Psoas muscle (tissue), 8 donors: Measurements from ENCODE around the gene GPALPP1. TPM values are rescaled to one million over a fixed set of nuclear protein-coding genes. Genes with fewer than 3 reads are reported as not detected.
A peak's percentile ranks its signal among the peaks of the same experiment; 100 is the strongest.

ENCODE experiments used
- ATAC-seq, 4 donors: fragments of 200-7000 bp; cut with Tn5 transposase; one replicate each; pipeline ENCODE4 v1.9.1; 2020; ENCODE audit warnings: moderate library complexity in 3 of 4, mild to moderate bottlenecking in 2 of 4
- DNase-seq, 2 donors: peaks; one replicate each; pipeline ENCODE4 v3.0.0-alpha.2; 2020
- H3K27ac ChIP-seq: fragments of 200-600 bp; one replicate; pipeline ENCODE4 v1.8.0; 2022
- H3K27me3 ChIP-seq, 3 donors: fragments of 200-600 bp in 1 of 3; one replicate each; pipeline versions ENCODE4 v1.6.1 to v1.8.0; 2013 to 2022; ENCODE audit warnings: low read length in 2 of 3, mild to moderate bottlenecking in 2 of 3, moderate library complexity in 1 of 3; ENCODE audit not compliant: insufficient read depth in 3 of 3
- H3K36me3 ChIP-seq, 2 donors: fragments of 200-600 bp in 1 of 2; one replicate each; pipeline versions ENCODE4 v1.6.1 to v1.8.0; 2013 to 2022; ENCODE audit warnings: low read depth in 1 of 2, mild to moderate bottlenecking in 1 of 2, moderate library complexity in 1 of 2; ENCODE audit not compliant: insufficient read depth in 1 of 2
- H3K4me1 ChIP-seq: fragments of 200-600 bp; one replicate; pipeline ENCODE4 v1.8.0; 2022
- H3K4me3 ChIP-seq: fragments of 200-600 bp; one replicate; pipeline ENCODE4 v1.8.0; 2022; ENCODE audit warnings: mild to moderate bottlenecking
- H3K9me3 ChIP-seq: fragments of 200-600 bp; one replicate; pipeline ENCODE4 v1.8.0; 2022
- CTCF ChIP-seq: fragments of 200-600 bp; IDR thresholded peaks from one replicate; pipeline ENCODE4 v1.8.0; 2022; ENCODE audit warnings: antibody characterized with exemption
- WGBS, 3 donors: extraction: QIAGEN DNeasy Blood & Tissue Kit; methylation state at CpG; one replicate each; pipeline versions ENCODE4 v1.1.6 to v1.1.7; 2013; 5-methylcytosine and 5-hydroxymethylcytosine counted together
- intact Hi-C, 2 donors: fragments of 100-400 bp; cut with DNase I; formaldehyde crosslinking; loops; one replicate each; pipeline versions ENCODE4 v1.11.0 to v1.14.2; 2022
- polyA plus RNA-seq, 3 donors: library from polyadenylated mRNA; stranded (reverse); fragments of 200-250 nt; gene quantifications; one replicate each; pipeline ENCODE4 v1.2.3, GENCODE V29; 2013
- total RNA-seq, 4 donors: library from RNA; stranded (reverse); fragmentation: NEBNext Ultra II Directional in 2 of 4; extraction: Animal tissue kit (Norgen Biotek cat#: 25700) in 2 of 4; gene quantifications; one replicate each; pipeline versions ENCODE4 v1.2.1 to v1.2.4, GENCODE V29; 2021 to 2023
- donor health status: healthy with polysubstance abuse.
- donor health status: DM: no; HTN: no; CAD: no; lungs with moderate emphysema.
- donor health status: Bipolar disorder and iron deficiency.
- donor health status: healthy.
- donor health status: DM: yes; HTN: yes; CAD: no.
- donor health status: DM: no; HTN: no; CAD: no.
- donor health status: DM: no; HTN: no; CAD: no.
- donor health status: DM: yes; HTN: yes; CAD: no.

Gene GPALPP1
- total and polyA plus RNA-seq, 7 donors, result 5.4 to 16.2 (median 12.0) TPM

DNA sequence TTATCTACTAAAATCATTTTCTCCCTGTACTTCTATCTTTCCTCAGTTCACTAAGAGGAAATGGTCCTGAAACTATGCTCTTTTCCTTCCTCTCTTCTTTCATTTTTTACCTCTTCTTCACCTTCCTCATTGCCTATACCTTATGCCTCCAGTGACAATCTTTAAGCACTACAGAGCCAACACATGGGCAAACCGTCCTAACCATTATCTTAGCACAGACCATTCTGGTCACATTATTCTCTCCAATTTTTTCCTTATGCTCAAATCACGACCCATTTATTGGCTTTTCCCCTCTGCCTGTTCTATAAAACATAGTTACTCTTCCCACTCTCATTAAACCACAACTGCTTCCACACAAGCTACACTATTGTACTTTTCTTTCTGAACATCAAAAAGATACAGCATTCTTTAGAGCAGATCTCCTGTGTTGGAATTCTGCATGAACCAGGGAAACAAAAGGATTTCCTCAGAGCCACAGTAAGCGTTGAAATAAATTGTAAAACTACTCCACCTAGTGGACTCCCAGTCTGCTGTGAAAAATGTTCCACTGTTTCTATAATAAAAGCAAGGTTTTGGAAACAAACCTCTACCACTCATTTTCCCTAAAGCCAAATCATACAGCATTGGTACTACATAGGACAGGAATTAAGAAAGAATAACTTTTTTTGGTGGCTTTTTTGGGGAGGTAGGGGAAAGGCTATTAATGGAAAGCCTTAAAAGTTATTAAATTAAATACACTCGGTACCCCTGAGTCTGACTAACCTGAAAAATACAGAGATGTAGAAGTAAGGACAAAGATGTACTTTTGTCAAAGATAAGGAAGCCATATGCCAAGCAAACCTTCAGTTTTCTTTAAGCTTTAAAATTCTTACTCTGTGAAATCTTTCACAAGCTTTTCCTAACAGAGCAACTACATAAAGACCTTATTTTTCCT is 19.5 kb upstream of the GPALPP1 start:
- intact Hi-C loops, result loop anchor here (2.0 to 10.0 kb wide), 7 partner anchors 38 to 1065 kb away; partner anchors contain the start of gene TSC22D1 (in 1 of the 2)
- 34 to 46% (median 38%) methylated on average over 4 of the region's 4 CpGs for WGBS, 3 donors
- H3K4me3 ChIP-seq, result no peak overlapping the region
- H3K9me3 ChIP-seq, result no peaks in the 10 kb centered on the region
- peak overlapping the region; percentile 51 for H3K27ac ChIP-seq
- H3K4me1 ChIP-seq, result peaks cover 47% of the 10 kb centered on the region
- TF ChIP-seq CTCF, result peak; percentile 86
- peak; percentile 51 to 66 (median 57) for ATAC-seq
- H3K36me3 ChIP-seq, result peaks cover 0 to 21% of the 10 kb centered on the region in 2 donors
- DNase-seq, result no peak
- no peaks in the 10 kb centered on the region for H3K27me3 ChIP-seq

DNA sequence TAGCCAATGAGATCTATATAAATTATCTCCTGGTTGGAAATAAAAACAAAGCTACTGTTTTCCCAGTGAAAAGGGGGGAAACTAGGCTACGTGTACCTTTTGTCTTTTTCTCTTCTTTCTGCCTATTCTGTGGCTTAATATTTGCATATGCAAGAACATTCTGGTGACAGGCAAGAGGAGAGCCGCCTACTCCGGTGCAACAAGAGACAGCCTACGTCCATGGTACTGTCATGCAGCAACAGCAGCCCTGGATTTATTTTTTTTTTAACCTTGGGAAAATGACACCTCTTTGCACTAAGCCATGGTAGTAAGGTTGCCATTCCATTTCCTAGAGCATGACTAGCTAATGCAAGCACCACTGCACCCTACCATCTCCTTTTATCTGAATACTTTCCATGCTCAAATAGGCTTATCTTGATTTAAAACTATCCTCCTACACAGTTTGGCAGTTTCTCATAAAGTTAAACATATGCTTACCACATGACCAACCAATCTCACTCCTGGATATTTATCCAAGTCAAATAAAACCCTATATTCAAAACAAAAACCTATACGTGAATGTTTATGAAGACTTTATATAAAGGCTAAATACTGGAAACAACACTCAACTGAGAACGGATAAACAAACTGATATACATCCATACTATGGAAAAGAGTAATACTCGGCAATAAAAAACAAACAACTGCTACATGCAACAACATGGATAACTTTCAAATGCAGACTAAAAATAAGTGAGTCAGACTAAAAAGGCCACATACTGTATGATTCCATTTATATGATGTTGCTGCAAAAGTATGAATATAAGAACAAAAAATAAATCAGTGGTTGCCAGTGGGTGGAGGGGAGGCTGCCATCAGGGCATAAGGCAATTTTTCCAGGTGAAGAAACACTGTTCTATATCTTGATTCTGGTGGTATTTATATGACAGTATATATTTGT is 17.4 kb upstream of the GPALPP1 start:
- intact Hi-C loops, result loop anchor here (2.0 to 10.0 kb wide), 5 partner anchors 49 to 1067 kb away; partner anchors contain the start of gene TSC22D1 (in 1 of the 2)
- Histone ChIP-seq H3K9me3 (no peaks in the 10 kb centered on the region), H3K4me3 (no peak overlapping the region), H3K27me3 (no peaks in the 10 kb centered on the region), H3K27ac (peak overlapping the region; percentile 69), H3K4me1 (peaks cover 47% of the 10 kb centered on the region), H3K36me3 (peaks cover 4 to 21% of the 10 kb centered on the region in 2 donors)
- TF ChIP-seq CTCF, result no peak
- ATAC-seq, result peak; percentile 72 to 81 (median 76)
- 62 to 69% (median 67%) methylated on average over 7 of the region's 7 CpGs for WGBS, 3 donors
- DNase-seq, result no peak

- H3K27ac ChIP-seq, result no peak overlapping the region
- H3K27me3 ChIP-seq, result no peaks in the 10 kb centered on the region
- H3K9me3 ChIP-seq, result no peaks in the 10 kb centered on the region
- WGBS, 3 donors, result 8 to 12% (median 9%) methylated on average over 3 of the region's 3 CpGs
- TF ChIP-seq CTCF, result peak; percentile 50
- H3K4me1 ChIP-seq, result peaks cover 42% of the 10 kb centered on the region
- ATAC-seq (no peak), DNase-seq (no peak)
- no peak overlapping the region for H3K4me3 ChIP-seq
- intact Hi-C loops, result loop anchor here in 1 of 2 donors (10.0 kb wide), 1 partner anchor 1068 kb away; no protein-coding TSS in a partner anchor
- peaks cover 5 to 32% of the 10 kb centered on the region in 2 donors for H3K36me3 ChIP-seq
Measured at GRCh38 chr13:44972956-44973581, 16.3 kb upstream of the GPALPP1 start.

- intact Hi-C loops, result loop anchor here in 1 of 2 donors (10.0 kb wide), 1 partner anchor 1069 kb away; no protein-coding TSS in a partner anchor
- 71 to 80% (median 76%) methylated on average over 9 of the region's 9 CpGs for WGBS, 3 donors
- peaks cover 5 to 44% of the 10 kb centered on the region in 2 donors for H3K36me3 ChIP-seq
- TF ChIP-seq CTCF, result no peak
- peak overlapping the region; percentile 25 for H3K27ac ChIP-seq
- no peaks in the 10 kb centered on the region for H3K27me3 ChIP-seq
- H3K9me3 ChIP-seq, result no peaks in the 10 kb centered on the region
- ATAC-seq (no peak), DNase-seq (no peak)
- H3K4me3 ChIP-seq, result no peak overlapping the region
- peaks cover 30% of the 10 kb centered on the region for H3K4me1 ChIP-seq
Measured at GRCh38 chr13:44974056-44974793, 15.1 kb upstream of the GPALPP1 start.
